SK-N-MC (cell line): Measurements from ENCODE around the gene CLN3.

Experiments
- DNase-seq: peaks from one replicate; pipeline ENCODE4 v3.0.0-alpha.2; 2011; ENCODE audit warnings: low read depth, low spot score
- H3K27ac ChIP-seq: fragments of 200-600 bp; sonication (generic); 2 replicates; pipeline ENCODE4 v1.5.1; 2016; ENCODE audit warnings: mixed run types
- H3K36me3 ChIP-seq: fragments of 200-600 bp; sonication (generic); 2 replicates; pipeline ENCODE4 v1.6.1; 2017; ENCODE audit warnings: antibody characterized with exemption, low read length, mixed read lengths; ENCODE audit not compliant: insufficient read depth
- H3K4me3 ChIP-seq: fragments of 200-600 bp; sonication (generic); 2 replicates; pipeline ENCODE4 v1.5.1; 2016
- H3K9ac ChIP-seq: fragments of 200-600 bp; sonication (generic); 2 replicates; pipeline ENCODE4 v1.8.0; 2017; ENCODE audit warnings: mixed run types, mixed read lengths; ENCODE audit not compliant: insufficient read length
- H3K9me3 ChIP-seq: fragments of 200-600 bp; sonication (generic); 2 replicates; pipeline ENCODE4 v1.6.1; 2017; ENCODE audit warnings: low read depth, mild to moderate bottlenecking, antibody characterized with exemption, low read length, moderate library complexity, mixed read lengths
- EZH2 ChIP-seq: fragments of 200-600 bp; sonication (generic); IDR thresholded peaks from one replicate; pipeline ENCODE4 v1.6.1; 2017; ENCODE audit warnings: antibody characterized with exemption
- FOXP2 ChIP-seq: optimal IDR thresholded peaks from 2 replicates; pipeline ENCODE3; 2011; ENCODE audit warnings: mild to moderate bottlenecking, moderate library complexity; ENCODE audit not compliant: insufficient read depth; ENCODE audit errors: extremely low read length, control extremely low read depth
- POLR2AphosphoS5 ChIP-seq: IDR thresholded peaks from 2 replicates; pipeline ENCODE4 v1.6.1; 2012; ENCODE audit warnings: mild to moderate bottlenecking, low read depth, low read length, borderline replicate concordance

The CLN3 gene

DNA sequence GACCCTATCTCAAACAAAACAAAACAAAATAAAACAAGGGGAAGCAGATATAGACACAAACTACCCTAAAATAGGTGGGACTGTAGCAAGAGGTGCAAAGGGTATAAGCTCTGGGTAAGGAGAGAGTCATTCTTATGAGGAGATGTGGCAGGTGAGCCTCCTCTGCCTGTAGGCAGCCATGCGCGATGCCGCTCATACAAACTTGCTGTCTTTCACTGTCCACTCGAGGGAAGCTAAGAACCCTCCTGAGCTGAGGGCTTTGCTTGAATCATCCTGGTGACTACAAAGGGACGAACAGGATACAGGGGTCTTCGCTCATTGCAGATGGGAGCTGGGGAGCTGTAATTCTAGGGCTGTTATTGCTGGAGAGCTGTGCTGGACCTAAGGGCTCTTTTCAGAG, 29.6 kb upstream of the CLN3 start:
- H3K27ac ChIP-seq, result no peak overlapping the region
- H3K4me3 ChIP-seq, result no peak overlapping the region
- no peaks in the 10 kb centered on the region for H3K36me3 ChIP-seq
- H3K9ac ChIP-seq, result no peak overlapping the region
- no peaks in the 10 kb centered on the region for H3K9me3 ChIP-seq
- TF ChIP-seq FOXP2, result no peak
- no peak for TF ChIP-seq EZH2
- no peak for TF ChIP-seq POLR2AphosphoS5
- DNase-seq, result no peak

DNA sequence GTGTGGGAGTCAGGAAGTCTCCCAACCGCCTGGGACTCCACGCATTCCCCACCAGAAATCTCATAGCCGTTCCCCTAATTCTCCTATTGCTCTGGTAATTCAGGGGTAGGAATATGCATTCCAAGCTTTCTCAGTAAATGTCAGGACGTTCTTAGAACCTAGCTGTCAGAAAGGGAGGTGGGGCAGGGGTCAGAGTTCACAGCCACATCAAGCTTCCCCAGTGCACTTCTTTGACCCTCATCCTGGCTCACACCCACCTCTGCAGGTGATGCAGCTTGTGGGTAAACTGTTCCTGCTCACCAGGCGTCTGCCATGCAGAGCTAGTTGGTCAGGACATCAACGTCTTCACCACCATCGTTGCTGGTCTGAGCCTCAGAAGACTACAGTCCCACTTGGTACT, 28.8 kb upstream of the CLN3 start:
- no peak for TF ChIP-seq EZH2
- no peak for TF ChIP-seq FOXP2
- no peak for TF ChIP-seq POLR2AphosphoS5
- no peak overlapping the region for H3K27ac ChIP-seq
- no peaks in the 10 kb centered on the region for H3K36me3 ChIP-seq
- DNase-seq, result no peak
- no peak overlapping the region for H3K4me3 ChIP-seq
- no peak overlapping the region for H3K9ac ChIP-seq
- no peaks in the 10 kb centered on the region for H3K9me3 ChIP-seq

DNA sequence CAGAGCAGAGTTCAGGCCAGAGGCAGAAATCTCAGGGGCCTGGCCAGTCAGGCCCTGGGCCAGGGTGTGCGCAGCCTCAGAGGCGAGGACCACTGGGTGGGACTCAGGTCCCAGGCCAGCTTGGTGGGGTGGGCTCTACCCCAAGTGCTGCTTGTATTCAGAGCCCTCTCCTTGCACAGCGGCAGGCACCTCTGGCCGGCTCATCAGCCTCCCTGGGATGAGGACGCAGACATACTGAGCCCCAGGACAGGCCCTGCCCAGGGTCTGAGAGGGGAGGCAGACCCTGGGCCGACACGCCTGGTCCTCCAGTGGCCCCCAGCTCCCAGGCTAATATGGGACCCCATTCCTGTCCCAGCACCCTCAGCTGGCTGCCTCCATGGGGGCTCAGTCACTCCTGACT, 22.4 kb upstream of the CLN3 start:
- H3K27ac ChIP-seq, result no peak overlapping the region
- H3K36me3 ChIP-seq, result no peaks in the 10 kb centered on the region
- no peaks in the 10 kb centered on the region for H3K9me3 ChIP-seq
- H3K9ac ChIP-seq, result no peak overlapping the region
- TF ChIP-seq EZH2 (no peak), FOXP2 (no peak), POLR2AphosphoS5 (no peak)
- DNase-seq, result no peak
- no peak overlapping the region for H3K4me3 ChIP-seq

DNA sequence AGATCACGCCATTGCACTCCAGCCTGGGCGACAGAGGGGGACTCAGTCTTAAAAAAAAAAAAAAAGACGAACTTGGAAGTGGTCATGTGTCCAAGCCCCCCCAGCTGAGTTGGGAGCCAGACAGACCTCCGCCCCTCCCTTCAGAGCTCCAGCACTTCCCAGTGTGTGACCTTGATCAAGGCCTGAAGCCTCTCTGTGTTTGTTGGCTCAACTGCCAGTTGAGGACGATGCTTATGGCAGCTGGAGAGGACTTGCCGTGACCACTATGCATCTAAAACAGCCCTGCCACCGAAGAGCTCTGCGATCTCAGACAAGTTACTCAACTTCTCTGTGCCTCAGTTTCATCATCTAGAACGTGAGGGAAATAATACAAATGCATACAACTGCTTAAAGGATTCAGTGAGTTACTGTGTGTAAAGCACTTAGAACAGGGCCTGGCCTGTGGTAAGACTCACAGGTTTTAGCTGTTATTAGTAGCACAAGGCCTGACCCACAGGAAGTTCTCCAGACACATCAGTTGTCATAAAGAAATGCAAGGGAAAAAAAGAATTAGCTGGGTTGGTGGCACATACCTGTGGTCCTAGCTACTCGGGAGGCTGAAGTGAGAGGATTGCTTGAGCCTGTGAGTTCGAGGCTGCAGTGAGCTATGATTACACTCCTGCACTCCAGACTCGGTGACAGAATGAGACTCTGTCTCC, 21.8 kb upstream of the CLN3 start:
- DNase-seq, result no peak
- no peaks in the 10 kb centered on the region for H3K36me3 ChIP-seq
- no peak overlapping the region for H3K27ac ChIP-seq
- no peak overlapping the region for H3K9ac ChIP-seq
- H3K9me3 ChIP-seq, result no peaks in the 10 kb centered on the region
- H3K4me3 ChIP-seq, result no peak overlapping the region
- TF ChIP-seq EZH2, result no peak
- TF ChIP-seq FOXP2, result no peak
- TF ChIP-seq POLR2AphosphoS5, result no peak

DNA sequence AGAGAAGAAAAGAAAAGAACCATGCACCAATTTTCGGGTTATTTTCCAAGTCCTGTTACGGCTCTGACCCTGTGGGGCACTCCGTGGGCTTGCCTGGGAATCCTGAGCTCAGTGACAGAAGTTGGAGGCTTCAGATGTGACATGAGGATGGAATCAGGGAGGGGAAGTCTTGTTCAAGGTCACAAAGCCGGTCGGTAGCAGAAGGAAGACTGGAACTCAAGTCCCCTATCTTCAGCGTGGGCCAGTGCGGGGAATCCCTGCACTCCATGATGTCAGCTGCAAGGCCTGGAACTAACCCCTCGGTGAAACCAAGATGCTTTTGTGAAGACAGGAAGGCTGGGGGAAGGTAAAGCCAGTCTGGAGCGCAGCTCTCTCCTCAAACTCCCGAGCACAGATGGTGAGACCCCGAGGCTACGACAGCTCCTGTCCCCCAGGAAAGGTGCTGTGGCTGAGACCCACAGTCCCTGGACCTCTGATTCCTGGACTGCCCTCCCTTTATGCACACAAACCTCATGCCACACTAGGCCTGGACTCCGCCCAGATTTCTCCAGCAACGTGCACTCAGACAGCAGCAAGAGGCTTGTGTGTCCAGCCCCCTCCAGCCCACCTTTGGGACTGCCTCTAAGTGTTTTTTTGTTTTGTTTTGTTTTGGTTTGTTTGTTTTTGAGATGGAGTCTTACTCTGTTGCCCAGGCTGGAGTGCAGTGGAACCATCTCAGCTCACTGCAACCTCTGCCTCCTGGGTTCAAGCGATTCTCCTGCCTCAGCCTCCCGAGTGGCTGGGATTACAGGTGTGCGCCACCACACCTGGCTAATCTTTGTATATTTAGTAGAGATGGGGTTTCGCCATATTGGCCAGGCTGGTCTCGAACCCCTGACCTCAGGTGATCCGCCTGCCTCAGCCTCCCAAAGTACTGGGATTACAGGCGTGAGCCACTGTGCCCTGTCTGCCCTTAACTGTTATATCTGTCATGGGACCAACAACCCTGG, 20.2 kb upstream of the CLN3 start:
- Histone ChIP-seq H3K9ac (no peak overlapping the region), H3K9me3 (no peaks in the 10 kb centered on the region), H3K27ac (no peak overlapping the region), H3K36me3 (no peaks in the 10 kb centered on the region), H3K4me3 (no peak overlapping the region)
- TF ChIP-seq POLR2AphosphoS5, result no peak
- TF ChIP-seq EZH2, result no peak
- no peak for TF ChIP-seq FOXP2
- no peak for DNase-seq

DNA sequence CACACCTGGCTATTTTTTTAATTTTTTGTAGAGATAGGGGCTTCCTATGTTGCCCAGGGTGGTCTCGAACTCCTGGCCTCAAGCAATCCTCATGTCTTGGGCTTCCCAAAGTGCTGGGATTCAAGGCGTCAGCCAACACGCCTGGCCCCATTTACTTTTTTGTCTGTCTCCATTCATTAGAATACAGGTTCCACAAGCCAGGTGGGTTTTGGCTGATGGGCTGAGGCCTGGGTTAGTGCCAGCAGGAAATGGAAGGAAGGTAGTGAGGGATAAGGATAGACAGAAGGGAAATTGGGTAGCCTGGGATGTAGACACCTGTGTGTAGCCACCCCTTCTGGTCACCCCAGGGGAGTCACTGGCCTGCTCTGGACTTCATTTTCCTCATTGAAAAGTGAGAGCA, 19.2 kb upstream of the CLN3 start:
- Histone ChIP-seq H3K4me3 (no peak overlapping the region), H3K36me3 (no peaks in the 10 kb centered on the region), H3K9me3 (no peaks in the 10 kb centered on the region), H3K27ac (no peak overlapping the region), H3K9ac (no peak overlapping the region)
- no peak for DNase-seq
- TF ChIP-seq POLR2AphosphoS5 (no peak), FOXP2 (no peak), EZH2 (no peak)

DNA sequence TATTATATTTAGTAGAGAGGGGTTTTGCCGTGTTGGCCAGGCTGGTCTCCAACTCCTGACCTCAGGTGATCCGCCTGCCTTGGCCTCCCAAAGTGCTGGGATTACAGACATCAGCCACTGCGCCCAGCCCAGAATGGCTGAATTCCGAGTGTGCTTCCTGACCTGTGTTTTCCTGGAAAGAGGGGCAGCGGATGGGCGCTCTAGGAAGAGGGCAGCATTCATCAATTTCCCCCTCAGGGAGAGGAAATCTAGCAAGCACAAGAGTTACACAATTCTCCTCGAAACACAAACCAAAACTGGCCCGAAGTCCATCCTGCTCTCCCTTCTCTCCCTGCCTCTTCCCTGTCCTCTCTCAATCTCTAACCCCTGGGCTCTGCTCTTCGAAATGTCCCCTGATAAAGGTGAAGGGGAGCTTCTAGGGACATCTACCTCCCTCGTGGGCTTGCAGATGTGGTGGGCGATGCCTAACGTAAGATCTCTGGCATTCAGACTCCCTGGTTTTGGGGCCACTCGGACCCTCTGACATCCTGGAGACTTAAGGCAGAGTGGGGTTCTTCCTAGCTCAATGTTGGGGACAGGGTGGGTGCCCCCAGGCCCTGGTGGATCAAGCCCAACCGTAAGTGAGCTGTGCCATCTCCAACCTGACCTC, 13.7 kb upstream of the CLN3 start:
- H3K9me3 ChIP-seq, result no peaks in the 10 kb centered on the region
- TF ChIP-seq EZH2, result no peak
- TF ChIP-seq POLR2AphosphoS5, result no peak
- TF ChIP-seq FOXP2, result no peak
- no peak overlapping the region for H3K4me3 ChIP-seq
- no peak overlapping the region for H3K9ac ChIP-seq
- no peaks in the 10 kb centered on the region for H3K36me3 ChIP-seq
- DNase-seq, result no peak
- H3K27ac ChIP-seq, result no peak overlapping the region
